A673 (cell line): ENCODE results near the gene LRRC4B.

Source experiments
- EZH2 ChIP-seq: fragments of 200-600 bp; sonication (generic); IDR thresholded peaks from 2 replicates; pipeline ENCODE4 v1.6.1; 2017; ENCODE audit warnings: borderline replicate concordance, low read depth, mild to moderate bottlenecking, mixed read lengths, antibody characterized with exemption, low read length; ENCODE audit not compliant: poor library complexity, severe bottlenecking
- TF ChIP-seq, protein P1 (sequence below): fragments of 300-800, 200-600 bp; sonication (generic); conservative IDR thresholded peaks from 2 replicates; pipeline ENCODE4 v1.5.1; 2017; ENCODE audit warnings: low read depth, mild to moderate bottlenecking, antibody characterized with exemption, low read length, moderate library complexity, mixed read lengths

DNA sequence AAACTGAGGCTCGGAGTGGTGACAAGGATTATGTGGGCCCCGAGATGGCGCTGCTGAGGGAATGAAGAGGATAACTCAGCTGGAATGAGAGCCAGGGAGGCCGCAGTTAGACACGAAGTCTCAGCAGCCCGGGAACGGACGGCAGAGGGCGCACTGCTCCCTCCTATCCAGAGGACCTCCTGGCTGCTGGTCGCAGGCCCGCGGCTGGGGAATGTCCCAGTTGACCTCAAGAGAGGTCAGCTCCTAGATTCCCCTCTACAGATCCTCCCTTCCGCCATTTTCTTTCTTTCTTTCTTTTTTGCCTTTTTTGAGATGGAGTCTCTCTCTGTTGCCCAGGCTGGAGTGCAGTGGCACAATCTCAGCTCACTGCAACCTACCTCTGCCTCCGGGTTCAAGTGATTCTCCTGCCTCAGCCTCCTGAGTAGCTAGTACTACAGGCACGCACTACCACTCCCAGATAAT lies 30.4 kb downstream of the LRRC4B start:
- TF ChIP-seq, protein P1, sequence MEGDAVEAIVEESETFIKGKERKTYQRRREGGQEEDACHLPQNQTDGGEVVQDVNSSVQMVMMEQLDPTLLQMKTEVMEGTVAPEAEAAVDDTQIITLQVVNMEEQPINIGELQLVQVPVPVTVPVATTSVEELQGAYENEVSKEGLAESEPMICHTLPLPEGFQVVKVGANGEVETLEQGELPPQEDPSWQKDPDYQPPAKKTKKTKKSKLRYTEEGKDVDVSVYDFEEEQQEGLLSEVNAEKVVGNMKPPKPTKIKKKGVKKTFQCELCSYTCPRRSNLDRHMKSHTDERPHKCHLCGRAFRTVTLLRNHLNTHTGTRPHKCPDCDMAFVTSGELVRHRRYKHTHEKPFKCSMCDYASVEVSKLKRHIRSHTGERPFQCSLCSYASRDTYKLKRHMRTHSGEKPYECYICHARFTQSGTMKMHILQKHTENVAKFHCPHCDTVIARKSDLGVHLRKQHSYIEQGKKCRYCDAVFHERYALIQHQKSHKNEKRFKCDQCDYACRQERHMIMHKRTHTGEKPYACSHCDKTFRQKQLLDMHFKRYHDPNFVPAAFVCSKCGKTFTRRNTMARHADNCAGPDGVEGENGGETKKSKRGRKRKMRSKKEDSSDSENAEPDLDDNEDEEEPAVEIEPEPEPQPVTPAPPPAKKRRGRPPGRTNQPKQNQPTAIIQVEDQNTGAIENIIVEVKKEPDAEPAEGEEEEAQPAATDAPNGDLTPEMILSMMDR: peak; percentile 95
- TF ChIP-seq EZH2: no peak
